SH-SY5Y (cell line): ENCODE data around the gene NEU4.

Experiments
- GATA2 ChIP-seq: IDR thresholded peaks from 2 replicates; pipeline ENCODE4 v1.6.1; 2011; ENCODE audit warnings: mild to moderate bottlenecking, low read depth, low read length
- GATA3 ChIP-seq: IDR thresholded peaks from 2 replicates; pipeline ENCODE4 v1.6.1; 2011; ENCODE audit warnings: low read depth, mild to moderate bottlenecking, low read length, moderate library complexity

GRCh38 chr2:241768251-241768711, 40.7 kb upstream of the NEU4 start:
- no peak for TF ChIP-seq GATA2
- no peak for TF ChIP-seq GATA3
